ENCODE measurements around the gene WDR59.

The WDR59 gene

DNA sequence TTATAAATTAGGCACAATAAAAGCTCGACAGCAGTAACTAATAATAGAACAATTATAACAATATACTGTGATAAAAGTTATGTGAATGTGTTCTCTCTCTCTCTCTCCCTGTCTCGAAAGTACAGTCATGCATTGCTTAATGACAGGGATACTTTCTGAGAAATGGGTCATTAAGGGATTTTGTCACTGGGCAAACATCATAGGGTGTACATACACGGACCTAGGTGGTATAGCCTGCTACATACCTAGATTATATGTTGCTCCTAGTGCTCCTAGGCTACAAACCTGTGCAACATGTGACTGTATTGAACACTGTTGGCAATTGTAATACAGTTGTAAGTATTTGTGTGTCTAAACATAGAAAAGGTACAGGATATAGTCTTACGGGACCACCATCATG, 20.8 kb upstream of the WDR59 start:
- H4K20me1 ChIP-seq (ENCODE audit: insufficient read depth) = no peaks in the 10 kb centered on the region

DNA sequence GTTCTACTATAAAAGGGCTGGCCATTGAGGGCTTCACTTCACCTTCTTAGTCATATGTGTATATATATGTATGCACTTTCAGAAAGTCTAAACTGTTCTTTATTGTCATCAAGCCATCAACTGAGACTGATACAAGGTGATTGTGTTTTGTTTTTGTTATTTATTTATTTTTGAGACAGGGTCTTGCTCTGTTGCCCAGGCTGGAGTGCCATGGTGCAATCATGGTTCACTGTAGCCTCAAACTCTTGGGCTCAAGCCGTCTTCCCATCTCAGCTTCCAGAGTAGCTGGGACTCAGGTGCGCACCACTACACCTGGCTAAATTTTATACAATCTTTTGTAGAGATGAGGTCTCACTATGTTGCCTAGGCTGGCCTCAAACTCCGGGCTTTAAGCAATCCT, 19.5 kb upstream of the WDR59 start:
- Histone ChIP-seq H4K20me1 (ENCODE audit: insufficient read depth) (no peaks in the 10 kb centered on the region), H3K4me2 (no peak overlapping the region), H3K27ac (no peak overlapping the region), H3K27me3 (ENCODE audit: insufficient read depth, low read depth) (no peaks in the 10 kb centered on the region), H3K79me2 (ENCODE audit: insufficient read depth, low read depth) (no peaks in the 10 kb centered on the region; the same call in 1 of the 2 replicates), H3K4me3 (IDR thresholded peaks at IDR 0.05; ENCODE audit: insufficient read depth, low read depth, low read length) (no peak overlapping the region), H2AFZ (ENCODE audit: low read depth) (no peak overlapping the region), H3K9ac (no peak overlapping the region), H3K4me1 (ENCODE audit: low read depth, poor library complexity, severe bottlenecking) (peaks cover 14% of the 10 kb centered on the region), H3K36me3 (ENCODE audit: insufficient read depth) (no peaks in the 10 kb centered on the region)
- TF ChIP-seq, protein P1, sequence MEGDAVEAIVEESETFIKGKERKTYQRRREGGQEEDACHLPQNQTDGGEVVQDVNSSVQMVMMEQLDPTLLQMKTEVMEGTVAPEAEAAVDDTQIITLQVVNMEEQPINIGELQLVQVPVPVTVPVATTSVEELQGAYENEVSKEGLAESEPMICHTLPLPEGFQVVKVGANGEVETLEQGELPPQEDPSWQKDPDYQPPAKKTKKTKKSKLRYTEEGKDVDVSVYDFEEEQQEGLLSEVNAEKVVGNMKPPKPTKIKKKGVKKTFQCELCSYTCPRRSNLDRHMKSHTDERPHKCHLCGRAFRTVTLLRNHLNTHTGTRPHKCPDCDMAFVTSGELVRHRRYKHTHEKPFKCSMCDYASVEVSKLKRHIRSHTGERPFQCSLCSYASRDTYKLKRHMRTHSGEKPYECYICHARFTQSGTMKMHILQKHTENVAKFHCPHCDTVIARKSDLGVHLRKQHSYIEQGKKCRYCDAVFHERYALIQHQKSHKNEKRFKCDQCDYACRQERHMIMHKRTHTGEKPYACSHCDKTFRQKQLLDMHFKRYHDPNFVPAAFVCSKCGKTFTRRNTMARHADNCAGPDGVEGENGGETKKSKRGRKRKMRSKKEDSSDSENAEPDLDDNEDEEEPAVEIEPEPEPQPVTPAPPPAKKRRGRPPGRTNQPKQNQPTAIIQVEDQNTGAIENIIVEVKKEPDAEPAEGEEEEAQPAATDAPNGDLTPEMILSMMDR (conservative IDR thresholded peaks at IDR 0.05; ENCODE audit: low read depth, low read length) = no peak

More for the DNA sequence above, 20.8 kb upstream of the WDR59 start:
- no peak overlapping the region for H3K27ac ChIP-seq
- no peak overlapping the region for H3K4me2 ChIP-seq
- TF ChIP-seq, protein P1 (conservative IDR thresholded peaks at IDR 0.05; ENCODE audit: low read depth, low read length) = no peak
- peaks cover 6% of the 10 kb centered on the region for H3K4me1 ChIP-seq (ENCODE audit: low read depth, poor library complexity, severe bottlenecking)
- no peaks in the 10 kb centered on the region for H3K27me3 ChIP-seq (ENCODE audit: insufficient read depth, low read depth)
- H2AFZ ChIP-seq (ENCODE audit: low read depth) = no peak overlapping the region
- H3K36me3 ChIP-seq (ENCODE audit: insufficient read depth) = no peaks in the 10 kb centered on the region
- H3K79me2 ChIP-seq (ENCODE audit: insufficient read depth, low read depth) = no peaks in the 10 kb centered on the region; the same call in 1 of the 2 replicates
- H3K9ac ChIP-seq = no peak overlapping the region
- H3K4me3 ChIP-seq (IDR thresholded peaks at IDR 0.05; ENCODE audit: insufficient read depth, low read depth, low read length) = no peak overlapping the region

DNA sequence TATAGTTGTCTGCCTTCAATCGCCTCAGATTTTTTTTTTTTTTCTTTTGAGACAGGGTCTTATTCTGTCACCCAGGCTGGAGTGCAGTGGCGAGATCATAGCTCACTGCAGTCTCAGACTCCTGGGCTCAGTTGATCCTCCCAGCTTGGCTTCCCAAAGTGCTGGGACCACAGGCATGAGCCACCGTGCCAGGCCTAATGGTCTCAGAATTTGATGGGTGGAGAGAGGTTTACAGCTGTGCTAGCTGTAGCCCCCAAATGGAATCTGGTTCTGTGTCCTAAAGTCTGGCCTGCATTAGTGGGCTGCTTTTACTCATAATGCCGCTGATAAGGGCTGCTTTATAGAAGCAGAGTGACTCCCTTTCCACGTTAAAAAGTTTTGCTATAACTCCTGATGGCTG, 19.0 kb upstream of the WDR59 start:
- peaks cover 14% of the 10 kb centered on the region for H3K4me1 ChIP-seq (ENCODE audit: low read depth, poor library complexity, severe bottlenecking)
- TF ChIP-seq, protein P1 (conservative IDR thresholded peaks at IDR 0.05; ENCODE audit: low read depth, low read length) = no peak
- H3K9ac ChIP-seq = no peak overlapping the region
- H3K79me2 ChIP-seq (ENCODE audit: insufficient read depth, low read depth) = no peaks in the 10 kb centered on the region; the same call in 1 of the 2 replicates
- H3K4me2 ChIP-seq = no peak overlapping the region
- no peaks in the 10 kb centered on the region for H3K36me3 ChIP-seq (ENCODE audit: insufficient read depth)
- H3K27me3 ChIP-seq (ENCODE audit: insufficient read depth, low read depth) = no peaks in the 10 kb centered on the region
- no peaks in the 10 kb centered on the region for H4K20me1 ChIP-seq (ENCODE audit: insufficient read depth)
- no peak overlapping the region for H3K27ac ChIP-seq
- no peak overlapping the region for H2AFZ ChIP-seq (ENCODE audit: low read depth)
- no peak overlapping the region for H3K4me3 ChIP-seq (IDR thresholded peaks at IDR 0.05; ENCODE audit: insufficient read depth, low read depth, low read length)

DNA sequence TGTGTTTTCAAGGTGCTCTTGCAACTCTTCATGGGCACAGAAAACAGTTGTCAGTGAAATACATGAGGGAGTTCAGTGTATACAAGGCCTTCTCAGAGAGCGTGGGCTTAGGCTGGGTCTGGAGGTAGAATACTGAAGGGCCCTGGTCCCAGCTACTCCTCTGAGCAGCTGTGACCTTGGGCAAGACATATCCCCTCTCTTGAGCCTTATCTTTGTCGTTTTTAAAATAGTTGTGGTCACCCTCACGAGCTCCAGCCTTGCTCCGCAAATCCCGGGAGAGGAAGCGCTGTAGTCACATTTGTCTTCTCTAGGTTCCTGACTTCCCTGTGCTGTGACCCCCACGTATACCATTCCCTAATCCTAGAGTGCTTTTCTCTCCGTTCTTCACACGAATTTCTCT, 17.6 kb upstream of the WDR59 start:
- Histone ChIP-seq H2AFZ (ENCODE audit: low read depth) (no peak overlapping the region), H3K27ac (no peak overlapping the region), H3K79me2 (ENCODE audit: insufficient read depth, low read depth) (no peaks in the 10 kb centered on the region; the same call in 1 of the 2 replicates), H3K4me3 (IDR thresholded peaks at IDR 0.05; ENCODE audit: insufficient read depth, low read depth, low read length) (no peak overlapping the region), H3K9ac (no peak overlapping the region), H3K4me1 (ENCODE audit: low read depth, poor library complexity, severe bottlenecking) (peaks cover 19% of the 10 kb centered on the region), H3K4me2 (no peak overlapping the region), H3K27me3 (ENCODE audit: insufficient read depth, low read depth) (no peaks in the 10 kb centered on the region), H3K36me3 (ENCODE audit: insufficient read depth) (no peaks in the 10 kb centered on the region), H4K20me1 (ENCODE audit: insufficient read depth) (no peaks in the 10 kb centered on the region)
- TF ChIP-seq, protein P1 (conservative IDR thresholded peaks at IDR 0.05; ENCODE audit: low read depth, low read length) = no peak

Data from KMS-11 (cell line).